NOMO-1 treated with dmso at 0.1 percent for 144 hours (cell line): ENCODE measurements around the gene PTN.

Experiments used
- DNase-seq: peaks from one replicate; lab custom pipeline; 2025; ENCODE audit not compliant: unreplicated experiment; lab: John Stamatoyannopoulos, UW

Gene PTN

GRCh38 chr7:137343281-137343841 is at the start of gene PTN:
TSS of gene PTN (minus strand) at chr7:137343733. CDS start at chr7:137254973, 88,760 bp downstream.
- DNase-seq: no peak

DNA sequence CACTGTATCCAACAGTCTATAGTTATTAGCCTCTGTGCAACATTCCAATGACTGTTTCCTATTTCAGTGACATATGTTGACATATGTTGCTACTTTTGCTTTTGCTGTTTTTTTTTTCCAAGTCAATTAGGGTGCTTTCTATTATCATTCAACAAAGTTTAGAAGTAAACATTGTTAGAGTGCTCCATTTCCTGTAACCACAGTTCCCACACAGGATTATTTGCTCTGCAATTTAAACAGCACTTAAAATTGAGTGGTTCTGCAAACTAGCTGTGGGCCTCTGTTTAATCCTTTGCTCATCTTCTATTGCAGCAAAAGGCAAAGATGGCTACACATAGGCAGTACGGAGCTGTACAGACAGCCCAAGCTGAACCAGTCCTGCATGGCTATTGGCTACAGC is 46.5 kb upstream of the PTN start:
- no peak for DNase-seq

- no peak for DNase-seq
These were observed 45.4 kb upstream of the PTN start for GRCh38 chr7:137388916-137389315.

- DNase-seq: no peak
These were observed 43.4 kb upstream of the PTN start for GRCh38 chr7:137386966-137387365.

DNA sequence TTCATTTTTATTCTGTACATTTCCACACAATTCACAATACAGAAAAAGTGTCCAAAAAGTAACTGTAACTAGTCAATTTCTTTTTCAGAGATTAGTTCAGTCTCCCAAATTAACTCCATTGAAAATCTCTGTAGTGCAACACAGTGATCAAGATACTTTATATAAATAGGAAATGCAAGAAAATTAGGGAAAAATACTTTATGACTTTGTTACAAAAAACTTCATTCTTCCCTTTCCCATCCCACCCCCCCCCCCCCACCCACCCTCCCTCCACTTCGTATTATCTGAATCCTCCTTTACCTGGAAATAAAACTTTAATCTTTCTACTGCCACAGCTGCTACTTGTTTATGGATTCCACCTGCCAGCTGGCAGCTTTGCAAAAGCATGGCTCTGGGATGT is 37.5 kb upstream of the PTN start:
- no peak for DNase-seq

- DNase-seq: no peak
These were observed 30.0 kb upstream of the PTN start for GRCh38 chr7:137373507-137373906.

GRCh38 chr7:137371616-137372015 is 28.1 kb upstream of the PTN start:
- no peak for DNase-seq

DNA sequence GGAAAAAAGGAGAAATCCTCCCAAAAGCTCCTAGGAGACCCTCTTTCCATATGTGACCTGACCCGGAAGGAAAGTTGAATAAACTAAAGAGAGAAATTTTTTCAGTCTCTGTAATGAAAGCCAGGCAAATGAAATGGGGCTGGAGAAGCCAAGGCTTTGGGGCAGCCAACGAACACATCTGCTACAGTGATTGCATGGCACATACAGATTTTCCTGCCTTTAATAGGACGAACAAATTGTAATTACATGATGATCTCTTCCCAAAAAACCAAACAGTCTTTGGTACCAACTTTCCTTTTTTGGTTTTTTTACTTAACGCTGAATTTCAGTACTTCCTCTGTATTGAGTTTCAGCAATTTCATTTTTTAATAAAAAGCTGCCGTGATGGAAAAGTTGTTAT is 23.5 kb upstream of the PTN start:
- no peak for DNase-seq

- no peak for DNase-seq
These were observed 20.1 kb upstream of the PTN start for GRCh38 chr7:137363683-137364082.

GRCh38 chr7:137360087-137360679 is 16.6 kb upstream of the PTN start:
- DNase-seq: no peak

DNA sequence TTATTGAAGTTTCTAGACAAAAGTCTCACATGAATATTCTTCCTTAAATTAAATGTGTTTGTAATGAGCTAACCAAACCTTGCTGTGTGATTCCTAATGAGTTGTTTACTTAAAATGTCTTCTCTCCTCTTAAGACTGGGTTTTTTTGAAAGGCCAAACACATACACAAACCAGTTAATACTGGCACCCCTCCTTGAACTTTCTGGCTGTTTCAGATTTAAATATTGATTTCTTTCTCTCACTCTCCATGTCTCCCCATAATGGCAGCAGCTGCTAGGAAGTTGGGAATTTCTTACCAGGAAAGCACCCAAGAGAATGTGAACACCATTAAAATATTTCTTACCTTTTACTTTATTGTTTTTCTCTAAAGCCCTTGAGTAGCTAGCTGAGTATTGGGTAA is 11.4 kb upstream of the PTN start:
- no peak for DNase-seq

DNA sequence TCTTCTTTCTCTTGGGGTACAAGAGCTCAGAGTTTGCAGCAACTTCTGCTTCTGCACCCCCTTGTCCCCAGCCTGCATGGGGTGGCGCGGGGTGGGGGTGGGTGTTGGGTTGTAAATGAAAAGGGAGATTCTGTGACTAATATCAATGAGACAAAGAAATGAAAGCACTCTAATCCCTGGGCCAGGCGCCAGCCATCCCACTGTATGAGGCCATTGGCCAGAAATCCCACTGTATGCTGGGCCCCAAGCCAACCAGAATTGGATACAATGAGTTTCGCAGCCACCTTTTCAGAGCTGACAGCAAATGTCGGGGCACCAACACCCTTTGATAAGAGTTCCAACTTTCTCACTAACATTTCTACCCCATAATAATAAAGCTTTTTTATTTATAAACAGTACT is 10.9 kb upstream of the PTN start:
- DNase-seq: no peak

GRCh38 chr7:137351941-137352340 is 8.4 kb upstream of the PTN start:
- no peak for DNase-seq

DNA sequence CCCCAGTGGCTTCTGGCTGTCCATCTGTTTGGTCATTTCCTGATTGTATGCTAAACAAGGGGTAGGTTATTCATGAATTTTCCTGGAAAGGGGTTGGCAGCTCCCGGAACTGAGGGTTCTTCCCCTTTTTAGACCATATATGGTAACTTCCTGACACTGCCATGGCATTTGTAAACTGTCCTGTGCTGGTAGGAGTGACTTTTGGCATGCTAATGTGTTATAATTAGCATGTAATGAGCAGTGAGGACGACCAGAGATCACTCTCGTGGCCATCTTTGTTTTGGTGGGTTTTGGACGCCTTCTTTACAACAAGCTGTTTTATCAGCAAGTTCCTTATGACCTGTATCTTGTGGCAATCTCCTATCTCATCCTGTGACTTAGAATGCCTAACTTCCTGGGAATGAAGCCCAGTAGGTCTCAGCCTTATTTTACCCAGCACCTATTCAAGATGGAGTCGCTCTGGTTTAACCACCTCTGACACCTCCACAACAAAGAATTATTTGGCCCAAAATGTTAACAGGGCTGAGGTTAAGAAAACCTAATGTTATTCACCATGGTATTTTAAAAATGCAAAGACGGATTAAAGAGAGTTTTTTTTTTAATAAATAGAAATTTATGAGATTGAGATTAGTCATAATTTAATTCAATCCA is 2.4 kb upstream of the PTN start:
- no peak for DNase-seq

DNA sequence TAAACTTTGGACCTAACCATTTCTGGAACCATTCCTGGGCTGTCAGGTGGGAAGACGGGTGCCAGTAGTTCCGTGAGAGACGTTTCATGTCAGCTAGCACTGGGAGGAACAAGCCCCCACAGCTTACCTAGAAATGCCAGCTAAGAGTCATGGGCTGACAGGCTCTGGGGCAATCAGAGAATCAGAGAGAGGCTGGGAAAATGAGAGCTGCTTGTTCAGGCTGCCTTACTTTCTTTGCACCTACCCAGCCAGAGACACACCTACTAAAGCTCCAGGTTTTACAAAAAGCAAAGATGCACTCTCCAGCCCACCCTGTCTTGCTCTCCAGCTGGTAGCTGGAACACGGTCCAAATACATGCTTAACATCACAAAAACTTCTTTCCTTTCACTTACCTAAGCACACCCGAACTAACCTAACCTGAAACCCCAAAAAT is 688 bp downstream of the PTN start:
- no peak for DNase-seq

GRCh38 chr7:137342265-137342664 is 1.3 kb downstream of the PTN start:
- no peak for DNase-seq

DNA sequence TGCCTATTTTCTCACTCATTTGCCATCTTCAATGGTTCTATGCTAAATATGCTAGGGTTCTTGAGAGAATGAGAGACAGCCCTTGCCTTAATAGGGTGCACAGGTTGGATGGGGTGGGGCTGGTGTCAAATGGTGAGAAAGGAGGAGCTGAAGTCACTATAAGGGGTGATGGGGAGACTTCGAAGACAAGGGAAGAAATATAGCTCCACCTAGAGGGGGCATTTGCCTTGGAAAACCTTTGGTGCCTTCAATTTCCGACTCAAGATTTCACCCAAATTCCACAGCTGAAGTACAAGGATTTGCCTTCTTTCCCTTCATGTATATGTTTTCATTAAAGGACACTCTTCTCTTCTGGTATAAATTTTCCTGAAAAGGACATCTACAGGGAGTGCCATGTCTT is 5.6 kb downstream of the PTN start:
- DNase-seq: no peak

- DNase-seq: no peak
These were observed 7.7 kb downstream of the PTN start for GRCh38 chr7:137335814-137336213.

DNA sequence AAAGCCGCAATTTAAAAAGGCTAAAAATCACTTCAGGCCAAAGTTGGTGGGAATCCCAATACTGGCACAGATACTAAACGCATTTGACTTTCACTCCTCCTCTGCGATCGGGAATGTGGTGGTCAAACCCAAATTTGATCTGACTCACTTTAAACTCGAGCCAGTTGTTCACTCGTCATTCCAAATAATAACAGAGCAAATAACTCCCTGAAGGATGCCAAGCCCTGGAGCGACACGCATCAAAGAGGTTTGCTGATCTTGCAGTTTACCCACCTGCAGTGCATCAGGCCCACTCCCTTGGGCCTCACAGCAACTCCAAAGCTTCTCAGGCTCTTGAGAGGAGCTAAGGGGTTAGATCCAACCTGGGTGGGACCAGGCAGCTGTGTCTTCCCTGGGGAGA is 12.2 kb downstream of the PTN start:
- no peak for DNase-seq

- DNase-seq: no peak
These were observed 14.1 kb downstream of the PTN start for GRCh38 chr7:137329411-137329810.

- no peak for DNase-seq
These were observed 15.0 kb downstream of the PTN start for GRCh38 chr7:137328373-137329120.

- no peak for DNase-seq
These were observed 17.6 kb downstream of the PTN start for GRCh38 chr7:137325927-137326326.
